SK-N-SH treated with all-trans-retinoic acid at 6 μM for 48 hours (cell line): Measurements from ENCODE around the gene MYOM3.
A peak's percentile ranks its signal among the peaks of the same experiment; 100 is the strongest.

ENCODE experiments used
- ATAC-seq: fragments of 200-7000 bp; cut with Tn5 transposase; 3 replicates; pipeline ENCODE4 v1.9.1; 2020; ENCODE audit warnings: mild to moderate bottlenecking, moderate library complexity
- ARNTL ChIP-seq: fragments of 450-650 bp; formaldehyde crosslinking; IDR thresholded peaks from 2 replicates; pipeline ENCODE4 v1.5.0; 2020; ENCODE audit warnings: low read depth, mild to moderate bottlenecking, moderate library complexity, borderline replicate concordance
- CSDC2 ChIP-seq: fragments of 250-450 bp; sonication (Bioruptor Pico); IDR thresholded peaks from 2 replicates; pipeline ENCODE4 v1.5.0; 2020; ENCODE audit warnings: mild to moderate bottlenecking, moderate library complexity
- ESRRG ChIP-seq: fragments of 250-450 bp; sonication (Bioruptor Pico); IDR thresholded peaks from 2 replicates; pipeline ENCODE4 v1.6.1; 2021; ENCODE audit warnings: mild to moderate bottlenecking
- GLIS3 ChIP-seq: fragments of 250-450 bp; sonication (Bioruptor Pico); IDR thresholded peaks from 2 replicates; pipeline ENCODE4 v1.5.0; 2020; ENCODE audit warnings: mild to moderate bottlenecking, moderate library complexity
- ISL1 ChIP-seq: fragments of 250-450 bp; sonication (Bioruptor Pico); IDR thresholded peaks from 2 replicates; pipeline ENCODE4 v2.1.2; 2022; ENCODE audit warnings: mild to moderate bottlenecking, moderate library complexity
- OSR1 ChIP-seq: fragments of 250-450 bp; sonication (Bioruptor Pico); IDR thresholded peaks from 2 replicates; pipeline ENCODE4 v1.8.0; 2022; ENCODE audit warnings: moderate library complexity, mild to moderate bottlenecking, inconsistent platforms
- RARB ChIP-seq: fragments of 250-450 bp; sonication (Bioruptor Pico); IDR thresholded peaks from 2 replicates; pipeline ENCODE4 v1.8.0; 2021; ENCODE audit warnings: mild to moderate bottlenecking, moderate library complexity
- SNAI2 ChIP-seq: fragments of 250-450 bp; sonication (Bioruptor Pico); IDR thresholded peaks from 2 replicates; pipeline ENCODE4 v1.5.0; 2020; ENCODE audit warnings: mild to moderate bottlenecking, moderate library complexity
- TOX ChIP-seq: fragments of 250-450 bp; sonication (Bioruptor Pico); IDR thresholded peaks from 2 replicates; pipeline ENCODE4 v1.8.0; 2021; ENCODE audit warnings: mild to moderate bottlenecking, moderate library complexity, borderline replicate concordance
- ZC3H10 ChIP-seq: fragments of 250-450 bp; sonication (Bioruptor Pico); IDR thresholded peaks from 2 replicates; pipeline ENCODE4 v1.5.1; 2021; ENCODE audit warnings: mild to moderate bottlenecking, moderate library complexity
- ZFP3 ChIP-seq: fragments of 250-450 bp; sonication (Bioruptor Pico); IDR thresholded peaks from 2 replicates; pipeline ENCODE4 v1.5.0; 2020; ENCODE audit warnings: mild to moderate bottlenecking, moderate library complexity
- ZFP30 ChIP-seq: fragments of 450-650 bp; formaldehyde crosslinking; IDR thresholded peaks from 2 replicates; pipeline ENCODE4 v1.5.0; 2022; ENCODE audit warnings: mild to moderate bottlenecking, moderate library complexity
- ZNF565 ChIP-seq: fragments of 450-650 bp; formaldehyde crosslinking; conservative IDR thresholded peaks from 2 replicates; pipeline ENCODE4 v1.5.0; 2020; ENCODE audit warnings: low read depth, mild to moderate bottlenecking, moderate library complexity
- ZNF70 ChIP-seq: fragments of 450-650 bp; formaldehyde crosslinking; IDR thresholded peaks from 2 replicates; pipeline ENCODE4 v1.5.0; 2020; ENCODE audit warnings: mild to moderate bottlenecking, moderate library complexity
- ZNF8 ChIP-seq: fragments of 450-650 bp; formaldehyde crosslinking; IDR thresholded peaks from 2 replicates; pipeline ENCODE4 v1.5.0; 2020; ENCODE audit warnings: mild to moderate bottlenecking, moderate library complexity
- TF ChIP-seq, protein P1 (sequence below): fragments of 250-450 bp; sonication (Bioruptor Pico); IDR thresholded peaks from 2 replicates; pipeline ENCODE4 v1.5.1; 2020; ENCODE audit warnings: low read depth, mild to moderate bottlenecking, moderate library complexity
- TF ChIP-seq, protein P2 (sequence below): fragments of 250-450 bp; sonication (Bioruptor Pico); IDR thresholded peaks from 2 replicates; pipeline ENCODE4 v1.5.0; 2020; ENCODE audit warnings: mild to moderate bottlenecking, moderate library complexity
- TF ChIP-seq, protein P3 (sequence below): fragments of 250-450 bp; sonication (Bioruptor Pico); IDR thresholded peaks from 2 replicates; pipeline ENCODE4 v1.8.0; 2020; ENCODE audit warnings: mild to moderate bottlenecking, moderate library complexity, borderline replicate concordance
- TF ChIP-seq, protein P4 (sequence below): fragments of 250-450 bp; sonication (Bioruptor Pico); IDR thresholded peaks from 2 replicates; pipeline ENCODE4 v1.5.1; 2021; ENCODE audit warnings: mild to moderate bottlenecking, moderate library complexity
- TF ChIP-seq, protein P5 (sequence below): fragments of 250-450 bp; sonication (Bioruptor Pico); IDR thresholded peaks from 2 replicates; pipeline ENCODE4 v1.8.0; 2021; ENCODE audit warnings: low read depth, mild to moderate bottlenecking, moderate library complexity, borderline replicate concordance

Gene MYOM3

DNA sequence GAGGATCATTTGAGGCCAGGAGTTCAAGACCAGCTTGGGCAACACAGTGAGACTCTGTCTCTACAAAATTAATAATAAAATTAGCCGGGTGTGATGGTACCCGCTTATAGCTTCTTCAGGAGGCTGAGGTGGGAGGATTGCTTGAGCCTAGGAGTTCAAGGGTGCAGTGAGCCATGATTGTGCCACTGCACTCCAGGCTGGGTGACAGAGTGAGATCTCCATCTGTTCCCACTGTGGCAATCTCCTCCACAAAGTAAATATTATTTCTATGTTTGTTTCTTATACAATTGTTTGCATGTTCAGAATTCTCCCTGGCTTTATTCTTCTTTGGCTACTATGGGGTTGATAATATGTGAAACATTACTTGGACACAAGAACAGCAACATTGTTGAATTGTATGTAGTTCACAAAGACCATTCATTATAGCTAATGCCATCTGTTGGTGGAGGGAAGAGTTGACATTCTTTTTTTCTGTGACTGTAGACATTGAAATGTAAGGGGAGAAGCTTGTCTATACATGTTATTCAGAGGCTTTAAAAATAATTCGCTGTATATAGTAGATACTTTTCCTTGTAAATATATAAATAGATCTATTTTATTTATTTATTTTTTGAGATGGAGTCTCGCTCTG is 84.0 kb downstream of the MYOM3 start:
- TF ChIP-seq SNAI2 (no peak), RARB (no peak)
- ATAC-seq: peak; percentile 91

DNA sequence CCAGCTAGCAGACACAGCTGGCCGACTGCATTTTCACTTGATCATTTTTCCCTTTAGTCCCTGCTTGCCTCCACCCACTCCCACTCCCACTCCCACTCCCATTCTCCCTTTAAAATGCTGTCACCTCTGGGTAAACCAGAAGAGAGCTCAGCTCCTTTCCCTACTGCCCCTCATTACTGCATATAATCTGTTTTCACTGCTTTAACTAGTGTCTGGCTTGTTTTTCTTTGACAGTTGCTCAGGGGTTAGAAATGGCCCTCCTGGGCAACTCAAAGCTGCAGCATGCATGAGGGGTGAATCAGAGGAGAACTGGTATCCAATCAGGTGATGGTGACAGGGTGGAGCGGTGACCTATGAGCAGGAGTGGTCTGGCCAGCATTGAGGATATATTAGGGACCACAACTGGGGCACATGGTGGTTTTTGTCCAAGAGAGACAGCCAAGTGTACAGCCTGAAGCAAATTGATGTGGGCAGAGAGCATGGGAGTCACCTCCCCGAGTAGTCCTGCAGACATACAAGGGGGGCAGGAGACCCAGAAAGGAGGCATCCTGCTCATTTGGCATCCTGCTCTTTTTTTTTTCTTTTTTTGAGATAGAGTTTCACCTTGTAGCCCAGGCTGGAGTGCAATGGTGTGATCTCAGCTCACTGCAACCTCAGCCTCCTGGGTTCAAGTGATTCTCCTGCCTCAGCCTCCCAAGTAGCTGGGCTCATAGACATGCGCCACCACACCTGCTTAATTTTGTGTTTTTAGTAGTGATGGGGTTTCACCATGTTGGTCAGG is 89.2 kb downstream of the MYOM3 start:
- peak; percentile 90 for ATAC-seq
- TF ChIP-seq ISL1 (peak; percentile 22; the same call in 1 of the 2 replicates), ESRRG (CRISPR knock-in tag) (no peak)

DNA sequence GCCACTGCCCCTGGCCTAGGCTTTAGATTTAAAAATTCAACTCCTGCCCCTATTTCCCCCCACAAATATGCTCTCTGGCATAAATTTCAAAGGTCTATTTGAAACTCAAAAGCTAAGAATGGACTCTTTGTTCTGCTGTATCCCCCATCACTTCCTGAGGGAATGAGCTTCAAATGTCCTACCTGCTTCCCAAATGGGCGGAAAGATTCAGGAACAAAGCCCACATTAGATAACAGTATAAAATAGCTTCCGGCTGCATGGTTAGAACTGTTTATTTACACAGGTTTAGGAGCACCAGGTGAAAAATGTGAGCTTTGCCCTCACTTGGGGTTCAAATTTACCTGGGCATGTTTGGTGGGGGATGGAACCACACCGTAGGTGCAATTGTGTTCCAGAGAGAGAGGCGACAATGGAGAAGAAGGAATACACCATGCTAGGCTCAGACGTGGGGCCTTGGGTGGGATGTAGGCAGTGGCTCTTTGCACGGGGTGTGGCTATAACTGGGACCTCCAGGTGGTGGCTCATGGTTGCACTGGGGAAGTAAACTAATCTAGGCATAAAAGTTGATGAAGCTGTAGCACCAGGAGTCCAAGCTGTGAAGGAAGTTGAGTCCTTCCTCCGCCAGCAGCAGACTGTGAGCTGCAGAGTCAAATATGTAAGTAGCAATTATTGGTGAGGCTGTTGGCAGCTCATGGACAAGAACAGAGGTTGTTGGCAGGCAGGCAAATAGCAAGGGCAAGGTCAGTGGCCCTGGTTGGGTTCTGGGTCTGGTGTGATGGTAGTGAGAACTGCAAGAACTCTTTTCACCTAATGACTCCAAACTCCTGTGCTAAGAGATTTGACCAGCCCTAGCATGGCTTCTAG is 90.3 kb downstream of the MYOM3 start:
- TF ChIP-seq, protein P1, sequence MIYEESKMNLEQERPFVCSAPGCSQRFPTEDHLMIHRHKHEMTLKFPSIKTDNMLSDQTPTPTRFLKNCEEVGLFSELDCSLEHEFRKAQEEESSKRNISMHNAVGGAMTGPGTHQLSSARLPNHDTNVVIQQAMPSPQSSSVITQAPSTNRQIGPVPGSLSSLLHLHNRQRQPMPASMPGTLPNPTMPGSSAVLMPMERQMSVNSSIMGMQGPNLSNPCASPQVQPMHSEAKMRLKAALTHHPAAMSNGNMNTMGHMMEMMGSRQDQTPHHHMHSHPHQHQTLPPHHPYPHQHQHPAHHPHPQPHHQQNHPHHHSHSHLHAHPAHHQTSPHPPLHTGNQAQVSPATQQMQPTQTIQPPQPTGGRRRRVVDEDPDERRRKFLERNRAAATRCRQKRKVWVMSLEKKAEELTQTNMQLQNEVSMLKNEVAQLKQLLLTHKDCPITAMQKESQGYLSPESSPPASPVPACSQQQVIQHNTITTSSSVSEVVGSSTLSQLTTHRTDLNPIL: no peak
- TF ChIP-seq, protein P2, sequence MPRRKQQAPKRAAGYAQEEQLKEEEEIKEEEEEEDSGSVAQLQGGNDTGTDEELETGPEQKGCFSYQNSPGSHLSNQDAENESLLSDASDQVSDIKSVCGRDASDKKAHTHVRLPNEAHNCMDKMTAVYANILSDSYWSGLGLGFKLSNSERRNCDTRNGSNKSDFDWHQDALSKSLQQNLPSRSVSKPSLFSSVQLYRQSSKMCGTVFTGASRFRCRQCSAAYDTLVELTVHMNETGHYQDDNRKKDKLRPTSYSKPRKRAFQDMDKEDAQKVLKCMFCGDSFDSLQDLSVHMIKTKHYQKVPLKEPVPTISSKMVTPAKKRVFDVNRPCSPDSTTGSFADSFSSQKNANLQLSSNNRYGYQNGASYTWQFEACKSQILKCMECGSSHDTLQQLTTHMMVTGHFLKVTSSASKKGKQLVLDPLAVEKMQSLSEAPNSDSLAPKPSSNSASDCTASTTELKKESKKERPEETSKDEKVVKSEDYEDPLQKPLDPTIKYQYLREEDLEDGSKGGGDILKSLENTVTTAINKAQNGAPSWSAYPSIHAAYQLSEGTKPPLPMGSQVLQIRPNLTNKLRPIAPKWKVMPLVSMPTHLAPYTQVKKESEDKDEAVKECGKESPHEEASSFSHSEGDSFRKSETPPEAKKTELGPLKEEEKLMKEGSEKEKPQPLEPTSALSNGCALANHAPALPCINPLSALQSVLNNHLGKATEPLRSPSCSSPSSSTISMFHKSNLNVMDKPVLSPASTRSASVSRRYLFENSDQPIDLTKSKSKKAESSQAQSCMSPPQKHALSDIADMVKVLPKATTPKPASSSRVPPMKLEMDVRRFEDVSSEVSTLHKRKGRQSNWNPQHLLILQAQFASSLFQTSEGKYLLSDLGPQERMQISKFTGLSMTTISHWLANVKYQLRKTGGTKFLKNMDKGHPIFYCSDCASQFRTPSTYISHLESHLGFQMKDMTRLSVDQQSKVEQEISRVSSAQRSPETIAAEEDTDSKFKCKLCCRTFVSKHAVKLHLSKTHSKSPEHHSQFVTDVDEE (CRISPR knock-in tag): no peak
- TF ChIP-seq, protein P3, sequence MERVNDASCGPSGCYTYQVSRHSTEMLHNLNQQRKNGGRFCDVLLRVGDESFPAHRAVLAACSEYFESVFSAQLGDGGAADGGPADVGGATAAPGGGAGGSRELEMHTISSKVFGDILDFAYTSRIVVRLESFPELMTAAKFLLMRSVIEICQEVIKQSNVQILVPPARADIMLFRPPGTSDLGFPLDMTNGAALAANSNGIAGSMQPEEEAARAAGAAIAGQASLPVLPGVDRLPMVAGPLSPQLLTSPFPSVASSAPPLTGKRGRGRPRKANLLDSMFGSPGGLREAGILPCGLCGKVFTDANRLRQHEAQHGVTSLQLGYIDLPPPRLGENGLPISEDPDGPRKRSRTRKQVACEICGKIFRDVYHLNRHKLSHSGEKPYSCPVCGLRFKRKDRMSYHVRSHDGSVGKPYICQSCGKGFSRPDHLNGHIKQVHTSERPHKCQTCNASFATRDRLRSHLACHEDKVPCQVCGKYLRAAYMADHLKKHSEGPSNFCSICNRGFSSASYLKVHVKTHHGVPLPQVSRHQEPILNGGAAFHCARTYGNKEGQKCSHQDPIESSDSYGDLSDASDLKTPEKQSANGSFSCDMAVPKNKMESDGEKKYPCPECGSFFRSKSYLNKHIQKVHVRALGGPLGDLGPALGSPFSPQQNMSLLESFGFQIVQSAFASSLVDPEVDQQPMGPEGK (CRISPR knock-in tag): no peak
- TF ChIP-seq, protein P4, sequence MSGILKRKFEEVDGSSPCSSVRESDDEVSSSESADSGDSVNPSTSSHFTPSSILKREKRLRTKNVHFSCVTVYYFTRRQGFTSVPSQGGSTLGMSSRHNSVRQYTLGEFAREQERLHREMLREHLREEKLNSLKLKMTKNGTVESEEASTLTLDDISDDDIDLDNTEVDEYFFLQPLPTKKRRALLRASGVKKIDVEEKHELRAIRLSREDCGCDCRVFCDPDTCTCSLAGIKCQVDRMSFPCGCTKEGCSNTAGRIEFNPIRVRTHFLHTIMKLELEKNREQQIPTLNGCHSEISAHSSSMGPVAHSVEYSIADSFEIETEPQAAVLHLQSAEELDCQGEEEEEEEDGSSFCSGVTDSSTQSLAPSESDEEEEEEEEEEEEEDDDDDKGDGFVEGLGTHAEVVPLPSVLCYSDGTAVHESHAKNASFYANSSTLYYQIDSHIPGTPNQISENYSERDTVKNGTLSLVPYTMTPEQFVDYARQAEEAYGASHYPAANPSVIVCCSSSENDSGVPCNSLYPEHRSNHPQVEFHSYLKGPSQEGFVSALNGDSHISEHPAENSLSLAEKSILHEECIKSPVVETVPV (CRISPR knock-in tag): no peak
- TF ChIP-seq ISL1: no peak
- TF ChIP-seq, all 23 proteins: peak for 0
- no peak for ATAC-seq

DNA sequence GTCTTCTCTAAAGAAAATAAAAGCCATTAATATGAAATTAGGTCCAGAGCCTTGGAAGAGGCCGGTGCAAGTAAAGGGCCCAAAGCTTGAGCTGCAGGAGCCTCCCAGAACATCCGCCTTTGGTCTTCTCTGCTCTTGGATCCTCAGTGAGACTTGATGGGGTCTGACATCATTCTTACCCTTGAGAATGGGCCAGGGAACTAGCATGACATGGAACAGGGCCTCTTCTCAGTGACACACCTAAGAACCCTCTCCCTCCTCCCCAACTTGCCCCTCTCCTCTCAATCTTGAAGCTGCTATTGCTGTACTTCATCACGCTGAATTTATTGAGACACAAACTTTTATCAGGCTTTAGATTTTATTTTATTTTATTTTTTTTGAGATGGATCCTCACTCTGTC is 91.5 kb downstream of the MYOM3 start:
- TF ChIP-seq ZC3H10: no peak
- no peak for TF ChIP-seq ZNF8 (CRISPR knock-in tag)
- TF ChIP-seq ESRRG (CRISPR knock-in tag): no peak
- TF ChIP-seq, protein P5, sequence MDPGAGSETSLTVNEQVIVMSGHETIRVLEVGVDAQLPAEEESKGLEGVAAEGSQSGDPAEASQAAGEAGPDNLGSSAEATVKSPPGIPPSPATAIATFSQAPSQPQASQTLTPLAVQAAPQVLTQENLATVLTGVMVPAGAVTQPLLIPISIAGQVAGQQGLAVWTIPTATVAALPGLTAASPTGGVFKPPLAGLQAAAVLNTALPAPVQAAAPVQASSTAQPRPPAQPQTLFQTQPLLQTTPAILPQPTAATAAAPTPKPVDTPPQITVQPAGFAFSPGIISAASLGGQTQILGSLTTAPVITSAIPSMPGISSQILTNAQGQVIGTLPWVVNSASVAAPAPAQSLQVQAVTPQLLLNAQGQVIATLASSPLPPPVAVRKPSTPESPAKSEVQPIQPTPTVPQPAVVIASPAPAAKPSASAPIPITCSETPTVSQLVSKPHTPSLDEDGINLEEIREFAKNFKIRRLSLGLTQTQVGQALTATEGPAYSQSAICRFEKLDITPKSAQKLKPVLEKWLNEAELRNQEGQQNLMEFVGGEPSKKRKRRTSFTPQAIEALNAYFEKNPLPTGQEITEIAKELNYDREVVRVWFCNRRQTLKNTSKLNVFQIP (CRISPR knock-in tag): no peak
- no peak for TF ChIP-seq CSDC2 (CRISPR knock-in tag)
- TF ChIP-seq GLIS3 (CRISPR knock-in tag): no peak
- no peak for TF ChIP-seq ZNF70
- no peak for ATAC-seq

DNA sequence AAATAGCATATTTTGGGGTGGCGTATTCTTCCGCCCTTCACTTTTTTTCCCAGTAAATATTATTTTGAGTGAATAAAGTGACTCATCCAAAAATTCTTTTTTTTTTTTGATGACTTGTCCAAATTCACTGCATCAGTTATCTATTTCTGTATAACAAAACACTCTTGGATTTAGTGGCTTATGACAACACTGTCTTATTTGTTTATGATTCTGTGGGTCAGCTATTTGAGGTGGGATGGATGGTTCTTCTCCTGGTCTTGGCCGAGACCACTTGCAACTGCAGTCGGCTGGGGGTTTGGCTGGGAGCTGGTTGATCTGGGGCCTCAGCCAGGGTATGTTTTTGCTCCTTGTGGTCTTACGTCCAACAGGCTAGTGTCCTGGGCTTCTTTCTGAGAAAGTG is 91.9 kb downstream of the MYOM3 start:
- no peak for ATAC-seq
- TF ChIP-seq SNAI2: no peak
- TF ChIP-seq, protein P3 (CRISPR knock-in tag): no peak
- no peak for TF ChIP-seq ZNF565 (CRISPR knock-in tag)
- TF ChIP-seq CSDC2 (CRISPR knock-in tag): no peak
- TF ChIP-seq ZNF70: no peak
- no peak for TF ChIP-seq ARNTL (CRISPR knock-in tag)
- TF ChIP-seq ZFP3: no peak
- no peak for TF ChIP-seq ZFP30 (CRISPR knock-in tag)
- no peak for TF ChIP-seq OSR1 (CRISPR knock-in tag)
- no peak for TF ChIP-seq TOX (CRISPR knock-in tag)
